Neural progenitor cell (in vitro differentiated cells): ENCODE measurements around the gene CALCOCO2. TPM values are rescaled to one million over a fixed set of nuclear protein-coding genes. Genes with fewer than 3 reads are reported as not detected.
A peak's percentile ranks its signal among the peaks of the same experiment; 100 is the strongest.
"Not testable (repeated sequence)": the region's sequence is repeated elsewhere in the genome, so short reads cannot be mapped to it uniquely, and the experiment has no call there.

Experiments
- DNase-seq: peaks from one replicate; pipeline ENCODE4 v3.0.0-alpha.2; 2016; ENCODE audit warnings: low spot score
- H2AFZ ChIP-seq: fragments of 200-600 bp; sonication (generic); replicated peaks from 2 replicates; pipeline ENCODE4 v1.6.1; 2016; ENCODE audit warnings: antibody characterized with exemption
- H3F3A ChIP-seq: fragments of 200-600 bp; sonication (generic); 2 replicates; pipeline ENCODE4 v1.6.1; 2016; ENCODE audit warnings: antibody characterized with exemption, low read depth
- H3K27ac ChIP-seq: fragments of 200-600 bp; sonication (generic); 2 replicates; pipeline ENCODE4 v1.5.1; 2016; ENCODE audit warnings: mild to moderate bottlenecking
- H3K27me3 ChIP-seq: fragments of 200-600 bp; sonication (generic); 2 replicates; pipeline ENCODE4 v1.6.1; 2016; ENCODE audit warnings: mild to moderate bottlenecking, moderate library complexity
- H3K36me3 ChIP-seq: fragments of 200-600 bp; sonication (generic); 2 replicates; pipeline ENCODE4 v1.5.1; 2016
- H3K4me1 ChIP-seq: fragments of 200-600 bp; sonication (generic); 2 replicates; pipeline ENCODE4 v1.6.1; 2016; ENCODE audit warnings: mixed run types
- H3K4me2 ChIP-seq: fragments of 200-600 bp; sonication (generic); 2 replicates; pipeline ENCODE4 v1.6.1; 2016
- H3K4me3 ChIP-seq: fragments of 200-600 bp; sonication (generic); 2 replicates; pipeline ENCODE4 v1.5.1; 2016
- H3K79me2 ChIP-seq: fragments of 200-600 bp; sonication (generic); 2 replicates; pipeline ENCODE4 v1.6.1; 2016; ENCODE audit warnings: low read depth
- H3K9ac ChIP-seq: fragments of 200-600 bp; sonication (generic); 2 replicates; pipeline ENCODE4 v1.6.1; 2016
- H3K9me3 ChIP-seq: fragments of 200-600 bp; sonication (generic); 2 replicates; pipeline ENCODE4 v1.5.1; 2016; ENCODE audit warnings: low read depth
- H4K20me1 ChIP-seq: fragments of 200-600 bp; sonication (generic); 2 replicates; pipeline ENCODE4 v1.6.1; 2016; ENCODE audit warnings: low read depth
- H3K27ac Mint-ChIP-seq: 3 replicates; pipeline ENCODE4 v1.8.0; 2021; ENCODE audit warnings: mixed read lengths
- H3K27me3 Mint-ChIP-seq: 2 replicates; pipeline ENCODE4 v1.8.0; 2022; ENCODE audit warnings: low read depth, mild to moderate bottlenecking, inconsistent platforms, moderate library complexity, mixed read lengths; ENCODE audit not compliant: insufficient read depth
- H3K36me3 Mint-ChIP-seq: 3 replicates; pipeline ENCODE4 v1.8.0; 2021; ENCODE audit warnings: mixed read lengths
- H3K4me1 Mint-ChIP-seq: 3 replicates; pipeline ENCODE4 v1.8.0; 2021; ENCODE audit warnings: mixed read lengths
- H3K4me3 Mint-ChIP-seq: 3 replicates; pipeline ENCODE4 v1.8.0; 2021; ENCODE audit warnings: mild to moderate bottlenecking, moderate library complexity, mixed read lengths
- H3K9me3 Mint-ChIP-seq: 3 replicates; pipeline ENCODE4 v1.8.0; 2020; ENCODE audit warnings: mixed read lengths
- EZH2 ChIP-seq: fragments of 200-600 bp; sonication (generic); IDR thresholded peaks from 2 replicates; pipeline ENCODE4 v1.6.1; 2017; ENCODE audit warnings: antibody characterized with exemption, mild to moderate bottlenecking, moderate library complexity
- EZH2phosphoT487 ChIP-seq: fragments of 200-600 bp; sonication (generic); IDR thresholded peaks from 2 replicates; pipeline ENCODE4 v1.6.1; 2017; ENCODE audit warnings: antibody characterized with exemption
- total RNA-seq: library from RNA; depleted of rRNA; stranded (reverse); fragments of >200 nt; gene quantifications from 2 replicates; pipeline ENCODE4 v1.2.3, GENCODE V29; 2015; ENCODE audit warnings: low replicate concordance
- TF ChIP-seq, protein P1 (sequence below): fragments of 200-600 bp; sonication (generic); IDR thresholded peaks from 2 replicates; pipeline ENCODE4 v1.5.1; 2017; ENCODE audit warnings: antibody characterized with exemption, mild to moderate bottlenecking

The CALCOCO2 gene
- total RNA-seq, 1 donor from 2014 or later = 34.1 TPM

DNA sequence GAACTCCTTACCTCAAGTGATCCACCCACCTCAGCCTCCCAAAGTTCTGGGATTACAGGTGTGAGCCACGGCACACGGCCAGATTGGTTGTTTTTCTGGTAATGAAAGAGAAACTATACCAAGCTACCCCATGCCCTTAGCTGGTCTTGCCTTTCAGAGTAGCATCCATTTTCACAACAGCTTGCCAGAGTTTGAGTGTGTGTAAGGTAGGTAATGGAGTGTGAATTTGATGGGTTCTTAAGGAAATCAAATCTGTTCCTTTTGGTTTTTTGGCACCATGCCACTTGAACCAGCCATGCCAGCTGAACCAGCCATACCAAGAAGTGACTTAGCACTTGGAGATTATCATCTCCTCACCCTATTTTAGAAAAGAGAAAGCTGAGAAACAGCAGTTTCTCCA is 5.1 kb downstream of the CALCOCO2 start:
- Histone ChIP-seq H3K9ac (no peak overlapping the region), H2AFZ (no peak overlapping the region), H3K79me2 (no peaks in the 10 kb centered on the region), H3K4me1 (peaks cover 6% of the 10 kb centered on the region), H3K4me3 (no peak overlapping the region), H3F3A (no peaks in the 10 kb centered on the region), H4K20me1 (peaks cover 6% of the 10 kb centered on the region), H3K27me3 (no peaks in the 10 kb centered on the region), H3K4me2 (no peak overlapping the region), H3K36me3 (no peaks in the 10 kb centered on the region), H3K9me3 (no peaks in the 10 kb centered on the region), H3K27ac (no peak overlapping the region)
- no peaks in the 10 kb centered on the region for H3K36me3 Mint-ChIP-seq
- no peak for DNase-seq
- H3K4me3 Mint-ChIP-seq = no peak overlapping the region
- no peak overlapping the region for H3K27ac Mint-ChIP-seq
- TF ChIP-seq, protein P1, sequence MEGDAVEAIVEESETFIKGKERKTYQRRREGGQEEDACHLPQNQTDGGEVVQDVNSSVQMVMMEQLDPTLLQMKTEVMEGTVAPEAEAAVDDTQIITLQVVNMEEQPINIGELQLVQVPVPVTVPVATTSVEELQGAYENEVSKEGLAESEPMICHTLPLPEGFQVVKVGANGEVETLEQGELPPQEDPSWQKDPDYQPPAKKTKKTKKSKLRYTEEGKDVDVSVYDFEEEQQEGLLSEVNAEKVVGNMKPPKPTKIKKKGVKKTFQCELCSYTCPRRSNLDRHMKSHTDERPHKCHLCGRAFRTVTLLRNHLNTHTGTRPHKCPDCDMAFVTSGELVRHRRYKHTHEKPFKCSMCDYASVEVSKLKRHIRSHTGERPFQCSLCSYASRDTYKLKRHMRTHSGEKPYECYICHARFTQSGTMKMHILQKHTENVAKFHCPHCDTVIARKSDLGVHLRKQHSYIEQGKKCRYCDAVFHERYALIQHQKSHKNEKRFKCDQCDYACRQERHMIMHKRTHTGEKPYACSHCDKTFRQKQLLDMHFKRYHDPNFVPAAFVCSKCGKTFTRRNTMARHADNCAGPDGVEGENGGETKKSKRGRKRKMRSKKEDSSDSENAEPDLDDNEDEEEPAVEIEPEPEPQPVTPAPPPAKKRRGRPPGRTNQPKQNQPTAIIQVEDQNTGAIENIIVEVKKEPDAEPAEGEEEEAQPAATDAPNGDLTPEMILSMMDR = no peak
- TF ChIP-seq EZH2phosphoT487 (no peak), EZH2 (no peak)
- no peaks in the 10 kb centered on the region for H3K9me3 Mint-ChIP-seq
- peaks cover 12% of the 10 kb centered on the region for H3K4me1 Mint-ChIP-seq
- H3K27me3 Mint-ChIP-seq = no peaks in the 10 kb centered on the region

DNA sequence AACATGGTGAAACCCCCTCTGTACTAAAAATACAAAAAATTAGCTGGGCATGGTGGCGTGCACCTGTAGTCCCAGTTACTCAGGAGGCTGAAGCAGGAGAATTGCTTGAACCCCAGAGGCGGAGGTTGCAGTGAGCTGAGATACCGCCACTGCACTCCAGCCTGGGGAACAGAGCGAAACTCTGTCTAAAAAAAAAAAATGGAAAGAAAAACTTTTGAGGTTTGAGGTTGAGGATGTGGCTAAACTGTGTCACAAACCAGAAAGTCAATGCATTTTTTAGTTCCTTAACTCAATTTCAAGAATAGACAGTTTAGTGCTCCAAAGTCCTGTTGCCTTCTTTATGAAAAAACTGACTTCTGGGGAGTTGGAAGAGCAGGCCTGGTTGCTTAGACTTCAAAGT is 6.6 kb downstream of the CALCOCO2 start:
- H3K36me3 ChIP-seq, H3K27ac ChIP-seq, H3K79me2 ChIP-seq, H3K9ac ChIP-seq, H3K4me2 ChIP-seq, H3K27me3 ChIP-seq, DNase-seq, H3F3A ChIP-seq, H2AFZ ChIP-seq, H3K36me3 Mint-ChIP-seq, H3K9me3 Mint-ChIP-seq, H3K4me3 ChIP-seq, H3K4me1 Mint-ChIP-seq, H4K20me1 ChIP-seq, H3K4me3 Mint-ChIP-seq, H3K9me3 ChIP-seq, H3K27me3 Mint-ChIP-seq, H3K27ac Mint-ChIP-seq: not testable (repeated sequence)
- H3K4me1 ChIP-seq = peaks cover 12% of the 10 kb centered on the region

DNA sequence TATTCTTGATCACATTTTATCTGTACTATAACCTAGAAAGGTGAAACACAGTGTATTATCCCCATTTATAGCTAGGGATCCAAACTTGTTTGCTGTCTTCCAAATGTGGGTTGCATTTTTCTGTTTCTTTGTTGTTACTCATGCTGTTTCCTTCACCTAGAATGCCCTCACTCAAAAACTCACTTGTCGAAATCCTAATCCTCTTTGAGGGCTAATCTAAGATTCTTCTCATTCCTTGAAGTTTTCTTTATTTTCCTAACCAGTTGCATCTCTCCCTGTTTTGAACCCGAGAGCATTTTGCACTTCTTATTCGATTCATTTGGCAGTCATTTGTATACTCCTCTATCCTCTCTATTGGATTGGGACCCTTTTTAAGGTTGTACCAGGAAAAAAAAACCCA is 9.6 kb downstream of the CALCOCO2 start:
- Histone ChIP-seq H4K20me1 (no peaks in the 10 kb centered on the region), H3F3A (no peaks in the 10 kb centered on the region), H3K9me3 (no peaks in the 10 kb centered on the region), H3K27me3 (no peaks in the 10 kb centered on the region), H3K4me2 (peak overlapping the region; percentile 41), H3K79me2 (no peaks in the 10 kb centered on the region), H3K9ac (no peak overlapping the region), H3K4me3 (no peak overlapping the region), H3K4me1 (peaks cover 12% of the 10 kb centered on the region), H3K27ac (no peak overlapping the region), H3K36me3 (no peaks in the 10 kb centered on the region), H2AFZ (no peak overlapping the region)
- peak; percentile 49 for DNase-seq
- no peak overlapping the region for H3K27ac Mint-ChIP-seq
- no peaks in the 10 kb centered on the region for H3K27me3 Mint-ChIP-seq
- H3K4me1 Mint-ChIP-seq = peaks cover 9% of the 10 kb centered on the region
- peaks cover 8% of the 10 kb centered on the region for H3K36me3 Mint-ChIP-seq
- H3K4me3 Mint-ChIP-seq = no peak overlapping the region
- no peaks in the 10 kb centered on the region for H3K9me3 Mint-ChIP-seq
- TF ChIP-seq EZH2phosphoT487 = no peak
- TF ChIP-seq EZH2 = no peak

DNA sequence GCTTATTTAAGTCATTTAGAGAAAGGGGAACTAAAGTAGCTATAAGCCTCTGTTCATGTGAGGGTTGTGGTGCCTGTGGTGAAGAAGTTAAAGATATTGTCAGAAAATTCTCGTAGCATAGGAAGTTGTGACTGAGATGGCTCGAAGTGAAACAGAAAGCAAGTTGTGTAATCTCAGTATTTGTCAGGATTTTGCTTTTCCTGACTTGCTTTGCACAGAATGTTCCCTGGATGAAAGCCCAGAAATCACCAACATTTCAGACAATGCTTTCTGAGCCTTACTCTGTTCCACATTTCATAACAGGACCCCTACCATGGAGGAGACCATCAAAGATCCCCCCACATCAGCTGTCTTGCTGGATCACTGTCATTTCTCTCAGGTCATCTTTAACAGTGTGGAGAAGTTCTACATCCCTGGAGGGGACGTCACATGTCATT is 10.6 kb downstream of the CALCOCO2 start:
- no peaks in the 10 kb centered on the region for H3K79me2 ChIP-seq
- no peaks in the 10 kb centered on the region for H3K9me3 ChIP-seq
- H3F3A ChIP-seq = no peaks in the 10 kb centered on the region
- H3K36me3 Mint-ChIP-seq = peaks cover 8% of the 10 kb centered on the region
- peaks cover 9% of the 10 kb centered on the region for H3K4me1 Mint-ChIP-seq
- H3K4me3 ChIP-seq = no peak overlapping the region
- no peaks in the 10 kb centered on the region for H3K27me3 ChIP-seq
- H3K4me1 ChIP-seq = peaks cover 12% of the 10 kb centered on the region
- no peaks in the 10 kb centered on the region for H3K36me3 ChIP-seq
- H2AFZ ChIP-seq = no peak overlapping the region
- no peak overlapping the region for H3K27ac ChIP-seq
- H3K9me3 Mint-ChIP-seq = no peaks in the 10 kb centered on the region
- H3K27me3 Mint-ChIP-seq = no peaks in the 10 kb centered on the region
- no peak overlapping the region for H3K4me3 Mint-ChIP-seq
- no peaks in the 10 kb centered on the region for H4K20me1 ChIP-seq
- DNase-seq = no peak
- no peak for TF ChIP-seq EZH2phosphoT487
- no peak for TF ChIP-seq EZH2
- H3K27ac Mint-ChIP-seq = no peak overlapping the region
- H3K9ac ChIP-seq = no peak overlapping the region
- no peak overlapping the region for H3K4me2 ChIP-seq

DNA sequence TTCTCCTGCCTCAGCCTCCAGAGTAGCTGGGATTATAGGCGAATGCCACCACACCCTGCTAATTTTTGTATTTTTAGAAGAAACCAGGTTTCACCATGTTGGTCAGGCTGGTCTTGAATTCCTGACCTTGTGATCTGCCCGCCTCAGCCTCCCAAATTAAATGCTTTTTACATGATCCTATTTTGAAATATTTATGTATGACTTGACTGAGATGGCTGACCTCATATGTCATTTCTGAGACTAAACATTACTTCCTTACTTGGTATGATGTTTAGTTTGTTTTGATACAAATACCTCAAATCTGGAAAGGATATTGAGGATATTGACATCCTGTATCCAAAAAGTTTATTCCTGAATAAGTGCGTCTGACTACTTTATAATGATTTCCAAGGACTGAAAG is 11.9 kb downstream of the CALCOCO2 start:
- H3K4me1 ChIP-seq = peaks cover 12% of the 10 kb centered on the region
- no peaks in the 10 kb centered on the region for H4K20me1 ChIP-seq
- H3K9ac ChIP-seq = no peak overlapping the region
- H3F3A ChIP-seq = no peaks in the 10 kb centered on the region
- no peak overlapping the region for H3K27ac ChIP-seq
- H3K9me3 ChIP-seq = no peaks in the 10 kb centered on the region
- H3K4me2 ChIP-seq = no peak overlapping the region
- Mint-ChIP-seq H3K36me3 (peaks cover 8% of the 10 kb centered on the region), H3K4me3 (no peak overlapping the region), H3K27me3 (no peaks in the 10 kb centered on the region), H3K27ac (no peak overlapping the region), H3K4me1 (peaks cover 9% of the 10 kb centered on the region), H3K9me3 (no peaks in the 10 kb centered on the region)
- H3K79me2 ChIP-seq = no peaks in the 10 kb centered on the region
- DNase-seq = no peak
- no peaks in the 10 kb centered on the region for H3K36me3 ChIP-seq
- no peak overlapping the region for H3K4me3 ChIP-seq
- TF ChIP-seq EZH2phosphoT487 (no peak), EZH2 (no peak)
- TF ChIP-seq, protein P1 = no peak
- H2AFZ ChIP-seq = no peak overlapping the region
- H3K27me3 ChIP-seq = no peaks in the 10 kb centered on the region
